HL-60 (cell line): ENCODE measurements around the gene SRGAP3.

Experiments
- TF ChIP-seq, protein P1 (sequence below): IDR thresholded peaks from 2 replicates; pipeline ENCODE4 v1.6.1; 2012; ENCODE audit warnings: low read depth; ENCODE audit not compliant: insufficient replicate concordance
- TF ChIP-seq, protein P2 (sequence below): IDR thresholded peaks from one replicate; pipeline ENCODE4 v1.5.1; 2011; ENCODE audit warnings: low read length, control low read depth, inconsistent platforms; ENCODE audit not compliant: insufficient read depth

DNA sequence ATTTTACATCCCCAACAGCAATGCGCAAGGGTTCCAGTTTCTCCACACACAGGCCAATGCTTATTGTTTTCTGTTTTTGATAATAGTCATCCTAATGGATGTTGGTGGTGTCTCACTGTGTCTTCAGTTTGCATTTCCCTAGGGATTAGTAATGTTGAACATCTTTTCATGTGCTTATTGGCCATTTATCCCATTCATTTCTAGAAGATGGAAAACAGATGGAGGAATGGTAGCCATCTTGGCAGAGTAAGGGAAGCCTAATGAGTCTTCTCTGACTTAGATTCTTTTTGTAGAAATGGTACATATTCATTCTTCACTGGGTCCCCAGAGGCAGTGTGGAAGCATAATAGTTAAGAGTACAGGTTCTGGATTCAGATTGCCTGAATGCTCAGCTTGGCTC, 46.8 kb upstream of the SRGAP3 start:
- TF ChIP-seq, protein P1, sequence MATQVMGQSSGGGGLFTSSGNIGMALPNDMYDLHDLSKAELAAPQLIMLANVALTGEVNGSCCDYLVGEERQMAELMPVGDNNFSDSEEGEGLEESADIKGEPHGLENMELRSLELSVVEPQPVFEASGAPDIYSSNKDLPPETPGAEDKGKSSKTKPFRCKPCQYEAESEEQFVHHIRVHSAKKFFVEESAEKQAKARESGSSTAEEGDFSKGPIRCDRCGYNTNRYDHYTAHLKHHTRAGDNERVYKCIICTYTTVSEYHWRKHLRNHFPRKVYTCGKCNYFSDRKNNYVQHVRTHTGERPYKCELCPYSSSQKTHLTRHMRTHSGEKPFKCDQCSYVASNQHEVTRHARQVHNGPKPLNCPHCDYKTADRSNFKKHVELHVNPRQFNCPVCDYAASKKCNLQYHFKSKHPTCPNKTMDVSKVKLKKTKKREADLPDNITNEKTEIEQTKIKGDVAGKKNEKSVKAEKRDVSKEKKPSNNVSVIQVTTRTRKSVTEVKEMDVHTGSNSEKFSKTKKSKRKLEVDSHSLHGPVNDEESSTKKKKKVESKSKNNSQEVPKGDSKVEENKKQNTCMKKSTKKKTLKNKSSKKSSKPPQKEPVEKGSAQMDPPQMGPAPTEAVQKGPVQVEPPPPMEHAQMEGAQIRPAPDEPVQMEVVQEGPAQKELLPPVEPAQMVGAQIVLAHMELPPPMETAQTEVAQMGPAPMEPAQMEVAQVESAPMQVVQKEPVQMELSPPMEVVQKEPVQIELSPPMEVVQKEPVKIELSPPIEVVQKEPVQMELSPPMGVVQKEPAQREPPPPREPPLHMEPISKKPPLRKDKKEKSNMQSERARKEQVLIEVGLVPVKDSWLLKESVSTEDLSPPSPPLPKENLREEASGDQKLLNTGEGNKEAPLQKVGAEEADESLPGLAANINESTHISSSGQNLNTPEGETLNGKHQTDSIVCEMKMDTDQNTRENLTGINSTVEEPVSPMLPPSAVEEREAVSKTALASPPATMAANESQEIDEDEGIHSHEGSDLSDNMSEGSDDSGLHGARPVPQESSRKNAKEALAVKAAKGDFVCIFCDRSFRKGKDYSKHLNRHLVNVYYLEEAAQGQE = no peak
- TF ChIP-seq, protein P2, sequence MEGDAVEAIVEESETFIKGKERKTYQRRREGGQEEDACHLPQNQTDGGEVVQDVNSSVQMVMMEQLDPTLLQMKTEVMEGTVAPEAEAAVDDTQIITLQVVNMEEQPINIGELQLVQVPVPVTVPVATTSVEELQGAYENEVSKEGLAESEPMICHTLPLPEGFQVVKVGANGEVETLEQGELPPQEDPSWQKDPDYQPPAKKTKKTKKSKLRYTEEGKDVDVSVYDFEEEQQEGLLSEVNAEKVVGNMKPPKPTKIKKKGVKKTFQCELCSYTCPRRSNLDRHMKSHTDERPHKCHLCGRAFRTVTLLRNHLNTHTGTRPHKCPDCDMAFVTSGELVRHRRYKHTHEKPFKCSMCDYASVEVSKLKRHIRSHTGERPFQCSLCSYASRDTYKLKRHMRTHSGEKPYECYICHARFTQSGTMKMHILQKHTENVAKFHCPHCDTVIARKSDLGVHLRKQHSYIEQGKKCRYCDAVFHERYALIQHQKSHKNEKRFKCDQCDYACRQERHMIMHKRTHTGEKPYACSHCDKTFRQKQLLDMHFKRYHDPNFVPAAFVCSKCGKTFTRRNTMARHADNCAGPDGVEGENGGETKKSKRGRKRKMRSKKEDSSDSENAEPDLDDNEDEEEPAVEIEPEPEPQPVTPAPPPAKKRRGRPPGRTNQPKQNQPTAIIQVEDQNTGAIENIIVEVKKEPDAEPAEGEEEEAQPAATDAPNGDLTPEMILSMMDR = no peak
